Astrocyte of the hippocampus (primary cell): ENCODE data around the gene WDR35.
"Not testable (repeated sequence)": the region's sequence is repeated elsewhere in the genome, so short reads cannot be mapped to it uniquely, and the experiment has no call there.

Experiments used
- DNase-seq: peaks from one replicate; pipeline ENCODE4 v3.0.0; 2011; ENCODE audit warnings: low read depth, low spot score

The WDR35 gene

DNA sequence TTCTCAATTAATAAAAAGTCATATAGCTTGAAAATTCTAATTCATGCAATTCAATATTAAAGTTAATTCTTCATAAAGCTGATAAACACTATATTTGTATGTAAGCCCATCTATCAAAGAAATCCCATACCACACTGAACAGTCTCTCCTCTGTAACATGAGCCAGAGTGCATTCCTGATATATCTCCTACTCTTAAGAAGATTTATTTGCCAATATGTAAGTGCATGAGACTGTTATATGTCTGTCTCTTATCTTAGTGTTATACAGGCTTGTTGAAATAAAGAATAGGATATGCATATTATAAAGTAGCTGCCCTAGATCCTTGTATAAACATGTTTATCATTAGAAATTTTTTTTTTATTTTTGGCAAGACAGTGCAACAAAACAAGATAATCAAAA lies 47.7 kb downstream of the WDR35 start:
- no peak for DNase-seq

DNA sequence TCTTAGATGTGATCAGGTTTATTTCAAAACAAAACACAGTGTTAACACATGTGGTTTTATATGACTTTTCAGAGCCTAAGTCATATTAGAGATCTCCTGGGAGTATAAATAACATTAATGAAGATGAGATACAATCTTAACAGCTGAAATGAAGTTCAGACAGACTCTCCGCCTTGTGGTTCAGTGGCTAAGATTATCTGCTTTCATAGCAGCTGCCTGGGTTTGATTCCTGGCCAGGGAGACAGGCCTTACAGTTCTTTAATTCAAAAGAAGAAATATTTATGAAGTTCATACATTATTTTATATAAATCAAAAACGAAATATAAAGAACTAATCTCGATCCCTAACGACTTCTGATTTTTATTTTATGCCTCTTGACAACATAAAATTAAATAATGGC lies 52.9 kb downstream of the WDR35 start:
- DNase-seq, result no peak

DNA sequence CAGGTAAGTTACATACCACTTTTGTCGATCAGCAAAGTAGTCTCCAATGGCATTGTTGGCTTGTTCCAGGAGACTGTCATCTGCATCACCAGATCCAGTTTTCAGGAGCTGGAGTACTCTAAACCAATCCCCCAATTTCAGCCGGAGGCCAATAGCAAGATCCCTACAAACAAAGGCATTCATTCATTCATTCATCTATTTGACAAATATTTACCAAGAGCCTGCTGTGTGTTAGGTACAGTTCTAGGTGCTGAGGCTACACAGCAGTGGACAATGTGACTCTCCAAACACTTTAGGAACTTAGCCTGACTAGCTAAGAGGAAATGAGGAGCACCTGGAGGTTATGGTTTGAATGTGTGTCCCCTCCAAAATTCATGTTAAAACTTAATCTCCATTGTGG lies 53.7 kb downstream of the WDR35 start:
- DNase-seq, result no peak

DNA sequence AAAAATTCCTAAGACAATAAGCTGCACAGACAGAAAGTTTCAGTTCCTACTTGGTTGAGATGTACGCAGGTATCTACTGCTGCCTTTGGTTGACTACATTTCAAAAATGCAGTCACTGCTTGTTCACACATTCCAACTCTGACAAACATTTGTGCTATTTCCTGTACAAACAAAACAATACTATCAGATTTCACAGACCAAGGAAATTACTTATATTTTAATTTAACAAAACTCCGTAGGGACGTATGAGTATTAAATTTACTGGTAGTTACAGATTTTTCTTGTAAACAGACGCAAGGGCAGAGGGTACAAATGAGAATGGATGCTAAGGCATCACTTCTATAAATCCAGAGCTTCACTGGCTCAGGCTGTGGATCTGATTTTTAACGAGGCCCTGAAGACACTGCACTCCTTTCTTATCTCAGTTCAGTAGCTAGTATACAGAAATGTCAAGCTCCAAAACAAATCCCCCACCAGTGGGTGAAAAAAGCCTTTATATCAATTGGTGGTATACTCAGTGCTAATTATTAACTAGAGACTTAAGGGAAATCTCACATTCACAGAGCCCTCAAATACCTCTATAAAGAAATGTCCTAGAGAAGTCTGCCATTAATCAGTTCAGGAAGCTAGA lies 56.4 kb downstream of the WDR35 start:
- peak; percentile 76 for DNase-seq

DNA sequence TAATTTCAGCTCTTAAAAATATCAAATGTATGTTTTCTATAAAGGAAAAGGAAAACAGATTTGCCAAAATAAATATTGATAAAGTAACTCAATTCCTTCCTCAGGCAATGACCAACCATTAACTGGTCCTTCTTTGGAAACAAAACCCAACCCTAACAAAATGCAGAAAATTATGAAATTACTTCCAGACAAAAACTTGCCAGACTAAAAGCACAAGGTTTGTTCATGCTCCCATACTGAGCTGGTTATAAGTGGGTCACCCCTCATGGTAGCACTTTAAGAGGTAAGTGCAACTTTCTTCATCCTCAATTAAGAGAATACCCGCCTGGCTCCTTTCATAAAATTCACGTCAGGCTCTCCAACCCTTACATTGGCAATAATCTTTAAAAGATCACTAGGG lies 57.0 kb downstream of the WDR35 start:
- DNase-seq, result no peak

DNA sequence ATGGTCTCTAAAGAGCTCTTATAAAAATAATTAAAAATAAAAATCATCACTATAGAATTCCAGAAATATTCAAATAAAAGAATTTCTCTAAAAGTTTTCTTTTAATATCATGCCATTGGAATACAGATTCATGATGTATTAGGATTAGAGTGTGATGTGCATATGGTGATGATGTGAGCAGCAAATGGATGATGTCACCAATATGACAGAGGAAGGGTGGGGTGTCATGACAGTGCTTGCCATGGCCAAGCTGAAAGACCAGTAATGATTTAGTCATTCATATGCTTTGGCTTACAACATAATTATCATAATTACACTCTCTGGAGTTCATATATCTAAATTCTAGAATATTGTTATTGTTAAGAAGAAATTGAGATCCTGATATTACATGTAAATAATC lies 60.7 kb downstream of the WDR35 start:
- no peak for DNase-seq

DNA sequence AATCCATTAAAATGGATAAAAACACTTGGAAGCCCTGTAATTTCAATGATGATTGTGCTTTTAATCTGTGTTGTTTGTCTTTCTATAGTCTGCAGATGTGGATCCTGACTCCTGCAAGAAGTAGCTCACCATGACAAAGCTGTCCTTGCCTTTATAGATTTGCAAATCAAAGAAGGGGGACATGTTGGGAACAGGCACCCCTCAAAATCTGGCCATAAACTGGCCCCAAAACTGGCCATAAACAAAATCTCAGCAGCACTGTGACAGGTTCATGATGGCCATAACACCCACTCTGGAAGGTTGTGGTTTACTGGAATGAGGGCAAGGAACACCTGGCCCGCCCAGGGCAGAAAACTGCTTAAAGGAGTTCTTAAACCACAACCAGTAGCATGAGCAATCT lies 62.1 kb downstream of the WDR35 start:
- not testable (repeated sequence) for DNase-seq

DNA sequence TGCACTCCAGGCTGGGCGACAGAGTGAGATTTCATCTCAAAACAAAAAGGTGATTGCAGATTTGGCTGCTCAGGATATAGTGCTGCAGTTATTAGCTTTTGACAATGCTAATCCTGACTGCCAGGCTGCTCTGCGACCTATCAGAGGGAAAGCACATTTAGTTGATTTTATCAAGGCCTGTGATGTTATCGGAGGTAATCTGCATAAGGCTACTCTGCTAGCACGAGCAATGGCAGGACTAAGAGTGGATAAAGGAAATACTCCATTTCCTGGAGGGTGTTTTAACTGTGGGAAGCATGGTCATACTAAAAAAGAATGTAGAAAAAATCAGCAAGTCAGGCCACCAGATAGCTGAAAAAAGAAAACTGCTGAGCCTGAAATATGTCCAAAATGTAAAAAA lies 65.4 kb downstream of the WDR35 start:
- DNase-seq, result not testable (repeated sequence)

DNA sequence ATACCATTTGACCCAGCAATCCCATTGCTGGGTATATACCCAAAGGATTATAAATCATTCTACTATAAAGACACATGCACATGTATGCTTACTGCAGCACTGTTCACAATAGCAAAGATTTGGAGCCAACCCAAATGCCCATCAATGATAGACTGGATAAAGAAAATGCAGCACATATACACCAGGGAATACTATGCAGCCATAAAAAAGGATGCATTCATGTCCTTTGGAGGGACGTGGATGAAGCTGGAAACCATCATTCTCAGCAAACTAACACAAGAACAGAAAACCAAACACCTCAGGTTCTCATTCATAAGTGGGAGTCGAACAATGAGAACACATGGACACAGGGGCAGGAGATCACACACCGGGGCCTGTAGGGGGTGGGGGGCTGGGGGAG lies 67.7 kb downstream of the WDR35 start:
- DNase-seq, result not testable (repeated sequence)

DNA sequence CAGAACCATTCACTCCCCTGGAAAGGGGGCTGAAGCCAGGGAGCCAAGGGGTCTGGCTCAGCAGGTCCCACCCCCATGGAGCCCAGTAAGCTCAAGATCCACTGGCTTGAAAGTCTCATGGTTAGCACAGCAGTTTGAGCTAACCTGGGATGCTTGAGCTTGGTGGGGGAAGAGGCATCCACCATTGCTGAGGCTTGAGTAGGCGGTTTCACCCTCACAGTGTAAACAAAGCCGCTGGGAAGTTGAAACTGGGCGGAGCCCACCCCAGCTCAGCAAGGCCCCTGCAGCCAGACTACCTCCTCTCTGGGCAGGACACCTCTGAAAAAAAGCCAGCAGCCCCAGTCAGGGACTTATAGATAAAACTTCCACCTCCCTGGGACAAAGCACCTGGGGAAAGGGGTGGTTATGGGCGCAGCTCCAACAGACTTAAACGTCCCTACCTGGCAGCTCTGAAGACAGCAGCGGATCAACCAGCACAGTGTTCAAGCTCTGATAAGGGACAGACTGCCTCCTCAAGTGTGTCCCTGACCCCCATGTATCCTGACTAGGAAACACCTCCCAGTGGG lies 73.4 kb downstream of the WDR35 start:
- no peak for DNase-seq

DNA sequence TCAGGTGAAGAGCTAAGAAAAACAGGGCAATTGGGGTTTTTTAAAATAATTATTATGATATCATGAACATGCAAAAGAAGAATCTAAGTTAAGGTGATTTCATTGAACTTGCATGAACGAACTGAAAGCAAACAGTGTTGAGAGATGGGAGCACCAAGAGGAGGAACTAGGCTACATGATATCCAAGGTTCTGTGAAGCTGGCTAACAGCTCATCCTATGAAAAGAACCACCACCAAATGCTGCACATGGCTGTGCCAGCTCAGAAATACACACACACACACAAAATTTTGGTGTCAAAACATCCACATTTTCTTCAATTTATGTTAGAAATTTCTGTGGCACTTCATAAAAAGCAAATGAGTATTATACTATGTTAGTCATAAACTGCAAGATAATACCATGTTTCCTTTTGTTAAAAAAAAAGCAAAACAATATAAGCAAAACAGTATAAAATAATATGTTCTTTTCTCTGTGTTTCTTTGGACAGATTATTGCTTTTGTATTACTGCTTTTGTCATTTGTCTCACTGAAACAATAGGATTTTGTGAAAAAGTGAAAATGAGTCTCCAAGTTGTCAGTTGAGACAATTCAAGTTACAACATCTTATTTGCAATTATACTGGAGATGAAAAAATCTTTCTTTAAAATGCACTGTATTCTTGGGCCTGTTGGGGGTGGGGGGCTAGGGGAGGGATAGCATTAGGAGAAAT lies 75.5 kb downstream of the WDR35 start:
- DNase-seq, result no peak

DNA sequence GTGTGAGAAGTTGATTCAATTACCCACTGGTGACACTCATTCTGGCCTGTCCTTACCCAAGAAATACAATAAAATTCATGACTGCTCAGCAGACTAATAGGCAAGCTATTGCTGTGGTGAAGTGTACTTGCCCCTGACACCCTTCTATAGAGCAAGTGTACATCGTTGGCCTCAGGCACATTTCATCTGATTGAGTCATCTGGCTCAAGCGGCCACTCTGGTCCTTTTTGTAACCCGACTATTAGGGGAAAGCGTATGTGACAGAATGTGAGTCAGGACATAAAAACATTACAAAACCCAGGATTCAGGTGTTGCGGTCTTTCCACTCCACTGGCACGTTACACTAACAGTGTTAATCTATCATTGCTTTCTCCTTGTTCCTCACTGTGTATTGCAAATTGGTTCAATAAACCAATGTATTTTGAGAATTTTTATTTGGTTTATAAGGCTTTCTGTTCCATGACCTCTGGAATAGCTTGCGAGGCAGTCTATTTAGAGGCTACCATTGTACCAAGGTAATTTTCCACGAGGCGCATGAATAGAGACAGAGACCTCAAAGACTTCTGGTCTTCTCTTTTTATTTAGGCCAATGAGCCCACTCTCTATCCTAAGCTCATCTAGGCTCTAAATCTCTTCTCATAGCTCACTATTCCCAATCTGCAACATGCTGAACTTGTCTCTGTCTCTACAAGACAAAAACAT lies 77.9 kb downstream of the WDR35 start:
- DNase-seq, result peak; percentile 93

DNA sequence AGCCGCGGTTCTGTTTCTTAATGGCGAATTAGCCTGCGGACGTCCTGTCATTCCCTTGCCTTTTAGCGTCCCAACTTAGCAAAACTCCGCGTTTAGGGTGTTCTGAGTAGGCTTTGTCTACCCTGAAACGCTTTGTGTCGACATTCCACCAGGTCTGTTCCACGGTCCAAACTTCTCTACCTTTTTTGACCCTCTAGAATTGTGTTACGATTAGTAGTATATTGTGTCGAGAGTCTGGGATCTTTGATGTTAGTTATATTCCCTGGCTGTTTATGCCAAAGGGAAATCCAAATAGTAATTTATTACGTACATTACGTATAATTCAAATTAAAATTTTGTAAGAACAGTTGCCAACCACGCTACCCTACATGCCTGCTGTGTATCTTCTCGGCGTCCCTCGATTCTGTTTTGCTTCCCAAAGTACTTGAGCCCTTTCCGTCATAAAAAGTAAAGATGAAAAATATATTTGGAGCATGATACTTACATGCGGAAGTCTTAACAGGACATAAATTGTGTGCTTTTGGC lies 87.6 kb downstream of the WDR35 start:
- DNase-seq, result no peak

DNA sequence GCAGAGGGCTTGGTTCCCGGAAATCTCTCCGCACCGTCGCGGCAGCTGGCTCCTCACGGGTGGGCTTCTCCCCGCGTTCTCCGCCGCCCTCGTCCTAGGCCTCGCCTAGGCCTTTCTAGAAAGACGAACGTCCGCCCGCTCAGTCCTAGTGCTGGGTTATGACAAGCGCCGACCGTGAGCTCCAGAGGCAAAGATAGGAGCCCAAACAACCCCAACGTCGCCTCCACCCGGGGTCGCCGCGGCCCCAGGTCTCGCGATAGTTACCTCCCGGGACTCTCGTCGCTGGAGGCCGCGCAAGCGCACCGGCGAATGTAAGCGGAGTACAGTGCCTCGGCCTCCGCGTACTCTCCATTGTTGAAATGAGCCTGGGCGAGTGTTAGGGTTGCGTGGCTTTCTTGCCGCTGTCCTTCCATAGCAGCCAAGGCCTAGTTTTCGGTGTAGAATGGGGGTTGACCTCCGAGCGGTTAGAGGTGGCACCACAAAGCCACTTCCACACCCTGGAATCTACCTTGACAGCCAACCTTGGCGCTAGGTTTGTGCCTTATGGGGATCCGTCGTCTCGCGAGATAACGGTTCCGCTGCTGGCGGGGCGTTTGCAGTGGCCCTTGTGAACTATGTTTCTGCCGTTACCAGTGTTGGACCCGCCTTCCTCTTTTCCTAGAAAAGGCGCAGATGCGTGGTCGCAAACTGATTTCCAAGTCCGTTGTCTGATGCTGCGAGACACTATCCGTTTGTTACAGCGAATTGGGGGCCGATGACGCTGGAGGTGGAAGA lies 88.3 kb downstream of the WDR35 start, which contains the start of gene TTC32:
Gene TTC32, minus strand, starts transcription at position 542 of the 774 bp plus-strand sequence. Its CDS starts 129 bp downstream, at position 413.
- peak; percentile 97 for DNase-seq

DNA sequence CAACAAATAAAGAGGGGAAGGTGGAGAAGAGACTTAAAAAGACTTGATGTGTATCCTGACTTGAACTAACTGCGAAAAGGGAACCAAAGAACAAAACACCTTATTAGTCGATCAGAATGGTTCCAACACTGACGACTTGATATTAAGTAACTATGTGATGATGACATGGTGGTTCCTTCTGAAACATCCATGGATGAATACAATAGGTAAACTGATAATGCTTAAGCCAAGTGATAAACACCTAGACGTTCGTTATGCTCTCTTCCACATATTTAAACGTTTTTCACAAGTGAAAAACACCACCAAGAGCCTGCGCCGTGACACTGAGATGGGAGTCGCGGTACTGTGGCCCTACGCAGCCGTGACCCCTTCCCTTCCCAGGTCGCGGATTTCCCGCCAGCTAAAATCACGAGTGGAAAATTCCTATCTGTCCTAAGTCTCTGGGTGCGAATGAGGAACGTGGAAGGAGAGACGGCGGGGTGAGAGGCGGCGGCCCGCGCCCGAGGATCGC lies 88.9 kb downstream of the WDR35 start:
- no peak for DNase-seq

DNA sequence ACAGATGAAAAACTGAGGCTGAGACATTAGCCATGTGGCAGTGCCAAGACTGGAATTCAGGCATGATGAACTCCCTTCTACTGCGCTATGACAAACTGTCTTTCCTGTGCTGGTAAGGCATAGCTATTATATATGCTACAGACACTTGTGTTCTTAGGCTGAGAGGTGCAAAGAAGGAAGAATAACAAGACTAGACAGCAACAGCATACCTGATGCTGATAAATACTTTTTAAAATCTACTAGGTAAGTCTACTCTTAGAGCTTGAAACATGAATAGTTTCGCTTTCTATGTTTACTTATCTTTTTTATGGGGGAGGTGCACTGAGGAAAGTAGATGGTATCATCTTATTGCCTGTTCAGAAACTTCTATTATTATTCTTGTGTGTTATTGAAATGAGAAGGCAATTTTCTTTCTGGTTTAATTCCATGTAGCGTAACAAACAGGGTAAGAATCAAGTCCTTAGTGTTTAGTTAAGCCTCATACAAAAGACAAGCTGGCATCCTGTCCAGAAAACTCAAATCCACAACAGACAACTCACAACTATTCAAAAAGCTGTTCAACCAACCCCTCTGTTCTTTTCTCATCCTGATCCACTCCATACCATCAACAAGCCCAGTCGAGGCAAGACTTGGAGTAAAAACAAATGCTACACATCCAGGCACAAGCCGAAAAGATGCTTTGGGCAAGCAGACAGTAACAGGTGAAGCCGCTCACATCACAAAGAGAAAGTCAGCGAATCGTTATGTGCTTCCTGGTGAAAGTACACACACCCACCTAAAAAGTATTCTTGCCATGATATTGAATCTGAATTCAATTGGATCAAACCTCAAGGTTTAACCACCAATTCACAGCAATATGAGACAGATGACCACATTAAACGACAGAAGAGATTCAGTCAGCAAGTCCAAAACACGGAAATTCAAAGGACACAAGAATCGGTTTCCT lies 89.6 kb downstream of the WDR35 start:
- peak; percentile 41 for DNase-seq

DNA sequence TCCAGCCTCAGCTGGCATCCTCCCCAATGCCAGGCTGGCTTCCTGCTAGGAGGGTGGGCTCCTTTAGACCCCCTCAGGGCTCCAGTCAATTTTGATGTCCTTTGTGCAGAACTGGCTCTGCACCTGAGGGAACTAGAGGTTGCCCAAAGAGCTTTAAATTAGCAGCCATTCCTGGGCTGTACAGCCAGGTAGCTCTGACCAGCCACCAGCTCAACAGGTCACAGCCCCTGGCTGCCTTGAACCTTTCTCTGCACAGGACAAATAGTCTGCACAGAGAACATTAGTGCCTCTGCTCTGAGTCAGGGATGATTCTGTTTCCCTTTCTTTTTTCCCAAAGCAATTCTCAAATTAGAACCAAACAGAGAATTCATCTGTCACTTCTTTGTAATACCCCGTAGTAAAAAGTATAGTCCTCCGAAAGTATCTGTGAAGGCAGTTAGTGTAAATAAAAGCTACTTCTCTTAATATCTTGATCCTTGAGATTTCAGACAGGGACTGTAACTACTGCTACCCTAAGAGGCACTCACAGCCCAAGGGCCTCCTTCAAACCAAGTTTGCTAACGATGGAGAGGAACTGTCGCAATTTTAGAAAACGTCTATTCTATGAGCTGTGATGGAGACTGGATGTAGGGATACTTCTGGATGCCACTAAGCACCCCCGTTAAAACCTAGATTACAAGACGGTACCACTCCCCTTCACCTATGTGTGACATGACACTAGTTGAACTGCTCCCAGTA lies 91.1 kb downstream of the WDR35 start:
- no peak for DNase-seq

DNA sequence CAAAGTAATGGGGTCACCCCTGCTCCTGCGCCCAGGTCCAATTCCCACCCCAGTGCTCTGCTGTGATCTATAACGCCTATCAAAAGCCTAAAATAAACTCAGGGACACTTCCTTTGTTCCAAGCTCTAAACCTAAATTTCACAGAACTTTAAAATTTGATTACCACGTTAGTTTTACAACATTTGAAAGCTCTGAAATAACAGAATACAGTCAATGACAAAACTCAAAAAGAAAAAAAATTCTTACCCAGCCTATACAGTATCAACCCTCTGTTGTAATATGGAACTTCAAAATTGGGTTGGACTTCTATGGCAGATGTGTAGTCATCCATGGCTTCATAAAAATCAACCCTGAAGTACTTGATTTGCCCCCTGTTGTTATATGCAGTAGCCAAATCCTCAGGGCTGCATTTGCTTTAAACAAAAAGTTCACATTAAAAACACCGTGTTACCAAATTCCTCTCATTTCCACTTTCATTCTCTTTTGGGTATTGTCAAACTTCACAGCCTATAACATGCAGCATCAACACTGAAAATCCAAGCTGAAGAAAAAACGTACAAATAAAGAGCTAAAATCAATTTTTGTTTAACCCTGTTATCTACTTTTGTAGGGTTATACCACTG lies 92.2 kb downstream of the WDR35 start:
- no peak for DNase-seq

DNA sequence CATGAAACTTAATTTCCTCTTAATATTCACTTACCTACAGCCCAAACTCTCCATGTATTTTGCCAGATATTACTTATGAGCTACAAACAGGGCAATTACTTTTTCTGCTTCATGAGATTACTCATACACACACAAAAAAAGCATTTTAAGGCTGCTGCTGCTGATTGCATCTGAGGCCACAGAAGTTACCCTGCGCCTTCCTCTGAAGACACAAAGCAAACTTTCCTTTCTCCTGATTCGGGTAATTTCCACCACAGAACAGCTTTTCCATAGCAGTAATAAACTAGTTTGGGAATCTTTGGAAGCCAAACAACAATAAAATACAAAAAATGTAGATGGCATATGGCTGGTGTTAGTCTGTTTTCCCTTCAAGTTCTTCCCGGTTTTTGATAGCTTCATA lies 94.4 kb downstream of the WDR35 start:
- DNase-seq, result peak; percentile 20
